K562 (cell line): ENCODE results near the gene CCT3. TPM values are rescaled to one million over a fixed set of nuclear protein-coding genes. Genes with fewer than 3 reads are reported as not detected.
A peak's percentile ranks its signal among the peaks of the same experiment; 100 is the strongest.

Experiments
- ESRRA ChIP-seq: fragments of 450-650 bp; IDR thresholded peaks from 2 replicates; pipeline ENCODE4 v1.6.1; 2014; ENCODE audit warnings: low read depth, mild to moderate bottlenecking, moderate library complexity, borderline replicate concordance
- ETV5 ChIP-seq: sonication (generic); formaldehyde crosslinking; IDR thresholded peaks from 2 replicates; pipeline ENCODE4 v1.4.0; 2020; ENCODE audit warnings: low read depth, mild to moderate bottlenecking, missing genetic modification reagents
- GTF2F1 ChIP-seq: IDR thresholded peaks from 2 replicates; pipeline ENCODE4 v1.6.1; 2011; ENCODE audit warnings: low read depth, low read length, improper control_type of control experiment
- JUN ChIP-seq, 2 experiments: sonication (generic) in 1 of 2; formaldehyde crosslinking in 1 of 2; IDR thresholded peaks; 2 replicates each; pipeline versions ENCODE4 v1.6.1 to v1.8.0; 2012 to 2022; ENCODE audit warnings: borderline replicate concordance in 2 of 2, mild to moderate bottlenecking in 2 of 2, improper control_type of control experiment in 1 of 2, low read depth in 1 of 2, low read length in 1 of 2, missing genetic modification reagents in 1 of 2
- MTF1 ChIP-seq: fragments of 250-450 bp; sonication (Bioruptor Pico); IDR thresholded peaks from 2 replicates; pipeline ENCODE4 v1.9.0; 2021; ENCODE audit warnings: moderate library complexity, mild to moderate bottlenecking, inconsistent platforms, borderline replicate concordance
- MYBL2 ChIP-seq, 2 experiments: fragments of 450-650 bp in 1 of 2; sonication (generic) in 1 of 2; formaldehyde crosslinking in 1 of 2; IDR thresholded peaks; 2 replicates each; pipeline versions ENCODE4 v1.6.1 to v1.8.1; 2017 to 2022; ENCODE audit warnings: borderline replicate concordance in 1 of 2, inconsistent platforms in 1 of 2, low read depth in 1 of 2, mild to moderate bottlenecking in 1 of 2, missing genetic modification reagents in 1 of 2, moderate library complexity in 1 of 2
- NCOA6 ChIP-seq: fragments of 450-650 bp; IDR thresholded peaks from 2 replicates; pipeline ENCODE4 v1.6.1; 2017; ENCODE audit warnings: mild to moderate bottlenecking
- OTX1 ChIP-seq: fragments of 450-650 bp; formaldehyde crosslinking; IDR thresholded peaks from 2 replicates; pipeline ENCODE4 v1.4.0; 2022; ENCODE audit warnings: mild to moderate bottlenecking
- PHTF2 ChIP-seq: fragments of 250-450 bp; sonication (Bioruptor Pico); IDR thresholded peaks from 2 replicates; pipeline ENCODE4 v1.5.0; 2021; ENCODE audit warnings: mild to moderate bottlenecking
- SMARCC2 ChIP-seq: fragments of 450-650 bp; IDR thresholded peaks from 2 replicates; pipeline ENCODE4 v1.6.1; 2017; ENCODE audit warnings: antibody characterized with exemption, moderate library complexity, mild to moderate bottlenecking, low read depth
- TCF3 ChIP-seq: sonication (generic); formaldehyde crosslinking; IDR thresholded peaks from 2 replicates; pipeline ENCODE4 v1.4.0; 2020; ENCODE audit warnings: mild to moderate bottlenecking, missing genetic modification reagents
- polyA plus RNA-seq, 8 experiments: library from polyadenylated mRNA; depleted of rRNA in 4 of 8; stranded (reverse) in 5 of 8; unstranded in 3 of 8; fragments of >200 nt; fragmentation: Nextera tagmentation in 2 of 8; fragmentation: Illumina TruSeq in 1 of 8; extraction: Ambion mirVana in 2 of 8; extraction: Trizol in 1 of 8; gene quantifications; 2 replicates each; pipeline versions ENCODE4 v1.2.1 to v1.2.3, GENCODE V29; 2011 to 2014; ENCODE audit warnings: inconsistent platforms in 1 of 8, missing spikeins in 1 of 8
- total RNA-seq, 7 experiments: library from RNA; depleted of rRNA in 6 of 7; stranded (reverse); fragments of >200 nt in 6 of 7; fragmentation: Illumina TruSeq in 2 of 7; extraction: Trizol in 2 of 7; gene quantifications; 2 replicates each; pipeline versions ENCODE4 v1.2.1 to v1.2.3, GENCODE V29; 2011 to 2021; ENCODE audit warnings: low replicate concordance in 1 of 7
- TF ChIP-seq, protein P1 (sequence below): sonication (generic); formaldehyde crosslinking; IDR thresholded peaks from 2 replicates; pipeline ENCODE4 v1.8.0; 2023; ENCODE audit warnings: mild to moderate bottlenecking, missing genetic modification reagents
- TF ChIP-seq, protein P2 (sequence below): fragments of 200-800 bp; sonication (Bioruptor generic); IDR thresholded peaks from 2 replicates; pipeline ENCODE4 v1.6.1; 2017; ENCODE audit warnings: missing genetic modification characterization, missing compliant biosample characterization
- TF ChIP-seq, protein P3 (sequence below): fragments of 450-650 bp; IDR thresholded peaks from 2 replicates; pipeline ENCODE4 v1.6.1; 2018; ENCODE audit warnings: mild to moderate bottlenecking, low read depth; ENCODE audit not compliant: partially characterized antibody
- TF ChIP-seq, protein P4 (sequence below): fragments of 250-450 bp; sonication (Bioruptor Pico); IDR thresholded peaks from 2 replicates; pipeline ENCODE4 v1.8.0; 2022; ENCODE audit warnings: moderate library complexity, mild to moderate bottlenecking, inconsistent platforms
- TF ChIP-seq, protein P5 (sequence below): IDR thresholded peaks from 2 replicates; pipeline ENCODE4 v1.6.1; 2012; ENCODE audit warnings: low read depth, low read length, improper control_type of control experiment, borderline replicate concordance
- TF ChIP-seq, protein P6 (sequence below): fragments of 450-650 bp; formaldehyde crosslinking; IDR thresholded peaks from 2 replicates; pipeline ENCODE4 v1.4.0; 2020; ENCODE audit warnings: mild to moderate bottlenecking, moderate library complexity

CCT3 gene
- total and polyA plus RNA-seq, 9 of the 15 experiments (the other 6 are each of a cell fraction or from before 2014, with no cell fraction given): 475 to 1,167 (median 610) TPM

DNA sequence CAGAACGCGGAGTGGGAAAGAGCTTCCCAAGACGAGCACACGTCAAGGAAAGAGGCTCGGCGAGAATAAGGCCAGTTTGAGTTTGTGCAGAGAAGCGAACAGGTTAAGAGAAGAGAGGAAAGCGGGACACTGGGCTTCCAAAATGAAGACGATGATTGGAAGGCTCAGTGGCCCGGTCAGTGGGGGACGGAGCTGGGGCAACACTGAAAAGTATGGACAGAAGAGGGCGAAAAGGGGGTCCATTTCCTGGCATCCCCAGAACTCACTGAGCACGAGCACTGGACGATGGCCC, 258 bp downstream of the CCT3 start (continued):
- no peak for TF ChIP-seq JUN (IDR thresholded peaks at IDR 0.05; ENCODE audit: borderline replicate concordance, low read depth, low read length)
- no peak for TF ChIP-seq JUN (CRISPR knock-in tag; IDR thresholded peaks at IDR 0.05; ENCODE audit: borderline replicate concordance)
- no peak; the same call in 1 of the 2 replicates for TF ChIP-seq OTX1 (CRISPR knock-in tag)
- TF ChIP-seq NCOA6: no peak
- no peak for TF ChIP-seq MYBL2 (IDR thresholded peaks at IDR 0.05; ENCODE audit: low read depth)
- no peak for TF ChIP-seq MYBL2 (CRISPR knock-in tag; IDR thresholded peaks at IDR 0.05; ENCODE audit: borderline replicate concordance)
- TF ChIP-seq ETV5 (CRISPR knock-in tag): no peak
- TF ChIP-seq SMARCC2: no peak
- TF ChIP-seq, protein P1, sequence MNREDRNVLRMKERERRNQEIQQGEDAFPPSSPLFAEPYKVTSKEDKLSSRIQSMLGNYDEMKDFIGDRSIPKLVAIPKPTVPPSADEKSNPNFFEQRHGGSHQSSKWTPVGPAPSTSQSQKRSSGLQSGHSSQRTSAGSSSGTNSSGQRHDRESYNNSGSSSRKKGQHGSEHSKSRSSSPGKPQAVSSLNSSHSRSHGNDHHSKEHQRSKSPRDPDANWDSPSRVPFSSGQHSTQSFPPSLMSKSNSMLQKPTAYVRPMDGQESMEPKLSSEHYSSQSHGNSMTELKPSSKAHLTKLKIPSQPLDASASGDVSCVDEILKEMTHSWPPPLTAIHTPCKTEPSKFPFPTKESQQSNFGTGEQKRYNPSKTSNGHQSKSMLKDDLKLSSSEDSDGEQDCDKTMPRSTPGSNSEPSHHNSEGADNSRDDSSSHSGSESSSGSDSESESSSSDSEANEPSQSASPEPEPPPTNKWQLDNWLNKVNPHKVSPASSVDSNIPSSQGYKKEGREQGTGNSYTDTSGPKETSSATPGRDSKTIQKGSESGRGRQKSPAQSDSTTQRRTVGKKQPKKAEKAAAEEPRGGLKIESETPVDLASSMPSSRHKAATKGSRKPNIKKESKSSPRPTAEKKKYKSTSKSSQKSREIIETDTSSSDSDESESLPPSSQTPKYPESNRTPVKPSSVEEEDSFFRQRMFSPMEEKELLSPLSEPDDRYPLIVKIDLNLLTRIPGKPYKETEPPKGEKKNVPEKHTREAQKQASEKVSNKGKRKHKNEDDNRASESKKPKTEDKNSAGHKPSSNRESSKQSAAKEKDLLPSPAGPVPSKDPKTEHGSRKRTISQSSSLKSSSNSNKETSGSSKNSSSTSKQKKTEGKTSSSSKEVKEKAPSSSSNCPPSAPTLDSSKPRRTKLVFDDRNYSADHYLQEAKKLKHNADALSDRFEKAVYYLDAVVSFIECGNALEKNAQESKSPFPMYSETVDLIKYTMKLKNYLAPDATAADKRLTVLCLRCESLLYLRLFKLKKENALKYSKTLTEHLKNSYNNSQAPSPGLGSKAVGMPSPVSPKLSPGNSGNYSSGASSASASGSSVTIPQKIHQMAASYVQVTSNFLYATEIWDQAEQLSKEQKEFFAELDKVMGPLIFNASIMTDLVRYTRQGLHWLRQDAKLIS (CRISPR knock-in tag): no peak
- TF ChIP-seq, protein P2, sequence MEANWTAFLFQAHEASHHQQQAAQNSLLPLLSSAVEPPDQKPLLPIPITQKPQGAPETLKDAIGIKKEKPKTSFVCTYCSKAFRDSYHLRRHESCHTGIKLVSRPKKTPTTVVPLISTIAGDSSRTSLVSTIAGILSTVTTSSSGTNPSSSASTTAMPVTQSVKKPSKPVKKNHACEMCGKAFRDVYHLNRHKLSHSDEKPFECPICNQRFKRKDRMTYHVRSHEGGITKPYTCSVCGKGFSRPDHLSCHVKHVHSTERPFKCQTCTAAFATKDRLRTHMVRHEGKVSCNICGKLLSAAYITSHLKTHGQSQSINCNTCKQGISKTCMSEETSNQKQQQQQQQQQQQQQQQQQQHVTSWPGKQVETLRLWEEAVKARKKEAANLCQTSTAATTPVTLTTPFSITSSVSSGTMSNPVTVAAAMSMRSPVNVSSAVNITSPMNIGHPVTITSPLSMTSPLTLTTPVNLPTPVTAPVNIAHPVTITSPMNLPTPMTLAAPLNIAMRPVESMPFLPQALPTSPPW (CRISPR knock-in tag): peak; percentile 61; the same call in 1 of the 2 replicates
- no peak for TF ChIP-seq MTF1 (CRISPR knock-in tag)
- no peak for TF ChIP-seq TCF3 (CRISPR knock-in tag)
- TF ChIP-seq PHTF2: no peak
- TF ChIP-seq GTF2F1: no peak
- TF ChIP-seq, protein P3, sequence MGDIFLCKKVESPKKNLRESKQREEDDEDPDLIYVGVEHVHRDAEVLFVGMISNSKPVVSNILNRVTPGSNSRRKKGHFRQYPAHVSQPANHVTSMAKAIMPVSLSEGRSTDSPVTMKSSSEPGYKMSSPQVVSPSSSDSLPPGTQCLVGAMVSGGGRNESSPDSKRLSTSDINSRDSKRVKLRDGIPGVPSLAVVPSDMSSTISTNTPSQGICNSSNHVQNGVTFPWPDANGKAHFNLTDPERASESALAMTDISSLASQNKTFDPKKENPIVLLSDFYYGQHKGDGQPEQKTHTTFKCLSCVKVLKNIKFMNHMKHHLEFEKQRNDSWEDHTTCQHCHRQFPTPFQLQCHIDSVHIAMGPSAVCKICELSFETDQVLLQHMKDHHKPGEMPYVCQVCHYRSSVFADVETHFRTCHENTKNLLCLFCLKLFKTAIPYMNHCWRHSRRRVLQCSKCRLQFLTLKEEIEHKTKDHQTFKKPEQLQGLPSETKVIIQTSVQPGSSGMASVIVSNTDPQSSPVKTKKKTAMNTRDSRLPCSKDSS: no peak
- TF ChIP-seq, protein P4, sequence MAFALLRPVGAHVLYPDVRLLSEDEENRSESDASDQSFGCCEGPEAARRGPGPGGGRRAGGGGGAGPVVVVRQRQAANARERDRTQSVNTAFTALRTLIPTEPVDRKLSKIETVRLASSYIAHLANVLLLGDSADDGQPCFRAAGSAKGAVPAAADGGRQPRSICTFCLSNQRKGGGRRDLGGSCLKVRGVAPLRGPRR (CRISPR knock-in tag): no peak
- TF ChIP-seq, protein P5, sequence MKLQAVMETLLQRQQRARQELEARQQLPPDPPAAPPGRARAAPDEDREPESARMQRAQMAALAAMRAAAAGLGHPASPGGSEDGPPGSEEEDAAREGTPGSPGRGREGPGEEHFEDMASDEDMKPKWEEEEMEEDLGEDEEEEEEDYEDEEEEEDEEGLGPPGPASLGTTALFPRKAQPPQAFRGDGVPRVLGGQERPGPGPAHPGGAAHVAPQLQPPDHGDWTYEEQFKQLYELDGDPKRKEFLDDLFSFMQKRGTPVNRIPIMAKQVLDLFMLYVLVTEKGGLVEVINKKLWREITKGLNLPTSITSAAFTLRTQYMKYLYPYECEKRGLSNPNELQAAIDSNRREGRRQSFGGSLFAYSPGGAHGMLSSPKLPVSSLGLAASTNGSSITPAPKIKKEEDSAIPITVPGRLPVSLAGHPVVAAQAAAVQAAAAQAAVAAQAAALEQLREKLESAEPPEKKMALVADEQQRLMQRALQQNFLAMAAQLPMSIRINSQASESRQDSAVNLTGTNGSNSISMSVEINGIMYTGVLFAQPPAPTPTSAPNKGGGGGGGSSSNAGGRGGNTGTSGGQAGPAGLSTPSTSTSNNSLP: no peak
- TF ChIP-seq, protein P6, sequence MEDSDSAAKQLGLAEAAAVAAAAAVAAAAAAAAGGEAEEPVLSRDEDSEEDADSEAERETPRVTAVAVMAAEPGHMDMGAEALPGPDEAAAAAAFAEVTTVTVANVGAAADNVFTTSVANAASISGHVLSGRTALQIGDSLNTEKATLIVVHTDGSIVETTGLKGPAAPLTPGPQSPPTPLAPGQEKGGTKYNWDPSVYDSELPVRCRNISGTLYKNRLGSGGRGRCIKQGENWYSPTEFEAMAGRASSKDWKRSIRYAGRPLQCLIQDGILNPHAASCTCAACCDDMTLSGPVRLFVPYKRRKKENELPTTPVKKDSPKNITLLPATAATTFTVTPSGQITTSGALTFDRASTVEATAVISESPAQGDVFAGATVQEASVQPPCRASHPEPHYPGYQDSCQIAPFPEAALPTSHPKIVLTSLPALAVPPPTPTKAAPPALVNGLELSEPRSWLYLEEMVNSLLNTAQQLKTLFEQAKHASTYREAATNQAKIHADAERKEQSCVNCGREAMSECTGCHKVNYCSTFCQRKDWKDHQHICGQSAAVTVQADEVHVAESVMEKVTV: no peak
- TF ChIP-seq ESRRA: no peak
